Measurements from ENCODE around the gene VPS37B.

DNA sequence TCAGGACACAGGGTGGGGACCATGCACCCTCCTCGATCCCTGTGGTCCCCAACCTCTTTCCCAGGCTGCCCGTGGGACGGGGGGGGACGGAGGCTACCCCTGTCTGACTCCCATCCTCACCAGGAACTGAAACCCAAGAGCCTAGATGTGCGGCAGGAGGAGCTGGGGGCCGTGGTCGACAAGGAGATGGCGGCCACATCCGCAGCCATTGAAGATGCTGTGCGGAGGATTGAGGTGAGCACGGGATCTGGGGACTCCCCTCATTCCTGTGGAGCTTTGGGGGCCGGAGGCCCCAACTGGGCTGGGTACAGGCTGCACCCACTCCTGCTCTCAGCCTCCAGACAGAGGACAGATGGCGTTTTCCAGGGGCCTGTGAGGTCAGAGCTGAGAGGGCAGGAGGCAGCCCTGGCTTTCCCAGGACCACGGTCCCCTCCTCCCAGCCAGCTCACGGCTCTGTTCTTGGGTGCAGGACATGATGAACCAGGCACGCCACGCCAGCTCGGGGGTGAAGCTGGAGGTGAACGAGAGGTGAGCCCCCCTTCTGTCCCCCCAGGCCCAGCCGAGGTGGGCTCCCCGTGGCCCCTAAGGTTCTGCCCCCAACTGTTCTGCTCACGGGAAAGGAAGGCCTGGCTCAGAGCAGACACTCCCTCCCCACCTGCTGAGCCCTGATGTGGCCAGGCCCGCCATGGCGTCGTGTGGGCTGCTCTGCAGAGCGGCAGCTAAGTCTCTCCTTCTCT is 36.5 kb downstream of the VPS37B start:
- TF ChIP-seq, protein P1, sequence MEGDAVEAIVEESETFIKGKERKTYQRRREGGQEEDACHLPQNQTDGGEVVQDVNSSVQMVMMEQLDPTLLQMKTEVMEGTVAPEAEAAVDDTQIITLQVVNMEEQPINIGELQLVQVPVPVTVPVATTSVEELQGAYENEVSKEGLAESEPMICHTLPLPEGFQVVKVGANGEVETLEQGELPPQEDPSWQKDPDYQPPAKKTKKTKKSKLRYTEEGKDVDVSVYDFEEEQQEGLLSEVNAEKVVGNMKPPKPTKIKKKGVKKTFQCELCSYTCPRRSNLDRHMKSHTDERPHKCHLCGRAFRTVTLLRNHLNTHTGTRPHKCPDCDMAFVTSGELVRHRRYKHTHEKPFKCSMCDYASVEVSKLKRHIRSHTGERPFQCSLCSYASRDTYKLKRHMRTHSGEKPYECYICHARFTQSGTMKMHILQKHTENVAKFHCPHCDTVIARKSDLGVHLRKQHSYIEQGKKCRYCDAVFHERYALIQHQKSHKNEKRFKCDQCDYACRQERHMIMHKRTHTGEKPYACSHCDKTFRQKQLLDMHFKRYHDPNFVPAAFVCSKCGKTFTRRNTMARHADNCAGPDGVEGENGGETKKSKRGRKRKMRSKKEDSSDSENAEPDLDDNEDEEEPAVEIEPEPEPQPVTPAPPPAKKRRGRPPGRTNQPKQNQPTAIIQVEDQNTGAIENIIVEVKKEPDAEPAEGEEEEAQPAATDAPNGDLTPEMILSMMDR (IDR thresholded peaks at IDR 0.05), result no peak
- no peak for TF ChIP-seq POLR2A (IDR thresholded peaks at IDR 0.05)
